Keratinocyte (primary cell): ENCODE data around the gene NUP205. TPM values are rescaled to one million over a fixed set of nuclear protein-coding genes. Genes with fewer than 3 reads are reported as not detected.

ENCODE experiments used
- DNase-seq: peaks from one replicate; pipeline ENCODE4 v3.0.0-alpha.2; 2011; ENCODE audit warnings: low read depth, missing footprints, low spot score
- FAIRE-seq: peaks from 2 replicates; lab custom pipeline; 2011; peaks lifted over from hg19 to GRCh38; lab: Jason Lieb, UNC
- H2AFZ ChIP-seq: 2 replicates; pipeline ENCODE4 v1.6.0; 2012; ENCODE audit warnings: low read length, control low read depth, inconsistent platforms; ENCODE audit not compliant: control insufficient read depth
- H3K27ac ChIP-seq: 2 replicates; pipeline ENCODE4 v1.5.1; 2011; ENCODE audit warnings: low read length; ENCODE audit not compliant: control insufficient read depth, insufficient read depth
- H3K27me3 ChIP-seq: 3 replicates; pipeline ENCODE4 v1.6.0; 2011; ENCODE audit warnings: low read length; ENCODE audit not compliant: control insufficient read depth, insufficient read depth; ENCODE audit errors: extremely low read depth
- H3K36me3 ChIP-seq, 2 experiments: 2 replicates in 1 of 2; 3 replicates in 1 of 2; pipeline ENCODE4 v1.5.1; 2011; ENCODE audit warnings: low read length in 2 of 2, mild to moderate bottlenecking in 1 of 2; ENCODE audit not compliant: control insufficient read depth in 2 of 2, insufficient read depth in 2 of 2; ENCODE audit errors: extremely low read depth in 1 of 2
- H3K4me1 ChIP-seq: 3 replicates; pipeline ENCODE4 v1.5.1; 2011; ENCODE audit warnings: low read length; ENCODE audit not compliant: control insufficient read depth, insufficient read depth; ENCODE audit errors: extremely low read depth
- H3K4me2 ChIP-seq: 3 replicates; pipeline ENCODE4 v1.6.0; 2011; ENCODE audit warnings: low read depth, low read length; ENCODE audit not compliant: control insufficient read depth, insufficient read depth; ENCODE audit errors: extremely low read depth
- H3K4me3 ChIP-seq, 3 experiments: fragments of 200-600 bp in 1 of 3; sonication (generic) in 1 of 3; 2 replicates in 2 of 3; 3 replicates in 1 of 3; pipeline ENCODE4 v1.5.1; 2011 to 2016; ENCODE audit warnings: low read length in 3 of 3, mild to moderate bottlenecking in 3 of 3, control low read depth in 2 of 3, inconsistent platforms in 1 of 3, low read depth in 1 of 3, mixed read lengths in 1 of 3, mixed run types in 1 of 3, moderate library complexity in 1 of 3; ENCODE audit not compliant: control insufficient read depth in 2 of 3, insufficient read depth in 2 of 3; ENCODE audit errors: extremely low read depth in 1 of 3
- H3K79me2 ChIP-seq: 2 replicates; pipeline ENCODE4 v1.6.0; 2012; ENCODE audit warnings: low read length; ENCODE audit not compliant: control insufficient read depth, insufficient read depth
- H3K9ac ChIP-seq: 3 replicates; pipeline ENCODE4 v1.6.0; 2011; ENCODE audit warnings: low read length; ENCODE audit not compliant: control insufficient read depth, insufficient read depth; ENCODE audit errors: extremely low read depth
- H3K9me1 ChIP-seq: 3 replicates; pipeline ENCODE4 v1.6.0; 2011; ENCODE audit warnings: low read length; ENCODE audit not compliant: control insufficient read depth, insufficient read depth; ENCODE audit errors: extremely low read depth
- H3K9me3 ChIP-seq: 2 replicates; pipeline ENCODE4 v1.5.1; 2012; ENCODE audit warnings: low read depth, low read length; ENCODE audit not compliant: control insufficient read depth
- H4K20me1 ChIP-seq: 3 replicates; pipeline ENCODE4 v1.6.0; 2011; ENCODE audit warnings: low read length; ENCODE audit not compliant: control insufficient read depth, insufficient read depth; ENCODE audit errors: extremely low read depth
- CTCF ChIP-seq, 3 experiments: IDR thresholded peaks in 1 of 3; conservative IDR thresholded peaks in 1 of 3; optimal IDR thresholded peaks in 1 of 3; 2 replicates in 2 of 3; 3 replicates in 1 of 3; pipeline versions ENCODE3 to v1.5.1; 2011; ENCODE audit warnings: low read length in 3 of 3, mild to moderate bottlenecking in 3 of 3, moderate library complexity in 2 of 3, control low read depth in 1 of 3, inconsistent platforms in 1 of 3; ENCODE audit not compliant: insufficient read depth in 2 of 3; ENCODE audit errors: extremely low read depth in 1 of 3
- EZH2 ChIP-seq: IDR thresholded peaks from one replicate; pipeline ENCODE4 v1.6.1; 2012; ENCODE audit warnings: inconsistent platforms, mild to moderate bottlenecking, low read length, moderate library complexity
- dilution Hi-C: fragments of 300-500 bp; cut with MboI; formaldehyde crosslinking; loops from one replicate; pipeline ENCODE4 v1.7.0; 2020; ENCODE audit warnings: low sequenced_read_pairs; ENCODE audit not compliant: extremely low pct_ligation_motif_present
- polyA plus RNA-seq, 5 experiments: library from polyadenylated mRNA; depleted of rRNA in 3 of 5; stranded (reverse) in 3 of 5; stranded (forward) in 1 of 5; unstranded in 1 of 5; fragments of >200 nt; gene quantifications; 1 replicate in 1 of 5; 2 replicates in 3 of 5; 3 replicates in 1 of 5; pipeline versions ENCODE4 v1.2.1 to v1.2.3, GENCODE V29; 2011 to 2012; ENCODE audit warnings: missing spikeins in 2 of 5, low read depth in 1 of 5, low replicate concordance in 1 of 5

The NUP205 gene
- polyA plus RNA-seq, 1 donor (not counting 4 experiments of a cell fraction or from before 2014, with no cell fraction given), result 74.6 TPM

GRCh38 chr7:135659159-135659846 lies 101.6 kb downstream of the NUP205 start:
- DNase-seq, result no peak
- H3K4me2 ChIP-seq, result no peak overlapping the region
- H3K9me1 ChIP-seq, result no peaks in the 10 kb centered on the region
- no peak overlapping the region for H2AFZ ChIP-seq
- TF ChIP-seq CTCF (optimal IDR thresholded peaks at IDR 0.05 in 1 of 3, IDR thresholded peaks at IDR 0.05 in 1 of 3, conservative IDR thresholded peaks at IDR 0.05 in 1 of 3; ENCODE audit: extremely low read depth in 1 of 3, insufficient read depth in 2 of 3, low read length in 3 of 3) (no peak), EZH2 (no peak)
- no peak overlapping the region for H3K4me3 ChIP-seq
- peaks cover 19% of the 10 kb centered on the region for H3K79me2 ChIP-seq
- FAIRE-seq, result no peak
- H4K20me1 ChIP-seq, result no peaks in the 10 kb centered on the region
- no peak overlapping the region for H3K9ac ChIP-seq
- H3K27ac ChIP-seq, result no peak overlapping the region
- H3K4me1 ChIP-seq, result peaks cover 18% of the 10 kb centered on the region
- no peaks in the 10 kb centered on the region for H3K36me3 ChIP-seq
- H3K9me3 ChIP-seq, result no peaks in the 10 kb centered on the region
- dilution Hi-C loops, result no loop called here
- no peaks in the 10 kb centered on the region for H3K27me3 ChIP-seq

- Histone ChIP-seq H3K9ac (peak overlapping the region; percentile 98), H3K36me3 (no peaks in the 10 kb centered on the region), H3K4me3 (peak overlapping the region; percentile 93 to 100 (median 98)), H3K9me3 (no peaks in the 10 kb centered on the region), H3K4me2 (peak overlapping the region; percentile 93), H2AFZ (peak overlapping the region; percentile 97), H4K20me1 (no peaks in the 10 kb centered on the region), H3K27me3 (no peaks in the 10 kb centered on the region), H3K27ac (peak overlapping the region; percentile 97), H3K79me2 (peaks cover 41% of the 10 kb centered on the region), H3K9me1 (no peaks in the 10 kb centered on the region), H3K4me1 (peaks cover 22% of the 10 kb centered on the region)
- TF ChIP-seq CTCF (optimal IDR thresholded peaks at IDR 0.05 in 1 of 3, IDR thresholded peaks at IDR 0.05 in 1 of 3, conservative IDR thresholded peaks at IDR 0.05 in 1 of 3; ENCODE audit: extremely low read depth in 1 of 3, insufficient read depth in 2 of 3, low read length in 3 of 3), result no peak
- TF ChIP-seq EZH2, result no peak
- no peak for FAIRE-seq
- dilution Hi-C loops, result no loop called here
- DNase-seq, result no peak
Measured at GRCh38 chr7:135661311-135662122, 103.8 kb downstream of the NUP205 start.
